ENCODE data around the gene ACTL6B. TPM values are rescaled to one million over a fixed set of nuclear protein-coding genes. Genes with fewer than 3 reads are reported as not detected.

Gene ACTL6B
- total and polyA plus RNA-seq, 9 of the 15 experiments (the other 6 are each of a cell fraction or from before 2014, with no cell fraction given): not detected

DNA sequence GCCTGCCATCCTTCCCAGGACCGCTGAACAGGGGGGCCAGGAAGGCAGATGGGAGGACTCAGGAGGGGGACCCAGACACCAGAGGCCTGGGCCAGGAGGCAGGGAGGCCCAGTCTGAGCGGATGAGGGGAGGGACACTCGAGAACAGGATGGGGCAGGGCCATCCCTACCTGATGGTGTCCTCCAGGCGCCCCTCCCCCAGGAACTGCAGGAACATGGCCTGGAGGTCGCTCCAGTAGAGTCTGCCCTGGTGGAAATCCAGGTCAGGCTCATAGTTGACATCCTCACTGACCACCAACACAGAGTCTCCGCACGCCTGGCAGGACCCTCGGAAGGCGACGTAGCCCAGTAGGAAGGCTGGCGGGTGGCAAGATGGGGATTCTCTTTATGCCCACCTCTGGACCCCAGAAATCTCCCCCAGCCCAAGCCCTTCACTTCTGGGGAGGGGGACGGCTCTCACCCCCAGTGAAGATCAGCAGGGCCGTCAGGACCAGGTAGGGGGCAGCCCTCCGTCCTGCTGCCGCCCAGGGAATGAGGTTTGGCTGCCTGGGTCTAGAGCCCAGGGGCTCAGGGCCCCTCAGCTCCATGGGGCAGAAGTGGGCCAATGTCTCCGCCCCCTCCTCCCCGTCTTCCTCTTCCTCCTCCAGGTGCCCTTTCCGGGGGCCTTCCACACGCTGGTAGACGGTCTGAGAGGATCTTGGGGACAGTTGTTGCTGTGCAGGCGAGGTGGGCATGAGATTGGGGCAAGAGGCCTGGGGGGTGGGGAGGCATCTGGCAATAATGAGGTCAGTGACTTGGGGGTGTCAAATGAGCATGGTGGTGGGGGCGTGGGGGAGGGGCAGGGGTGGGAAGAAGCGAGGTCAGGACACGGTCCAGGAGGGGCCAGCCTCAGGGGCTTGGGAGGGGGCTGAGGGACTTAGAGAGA, 15.5 kb downstream of the ACTL6B start (continued):
- TF ChIP-seq, protein P1, sequence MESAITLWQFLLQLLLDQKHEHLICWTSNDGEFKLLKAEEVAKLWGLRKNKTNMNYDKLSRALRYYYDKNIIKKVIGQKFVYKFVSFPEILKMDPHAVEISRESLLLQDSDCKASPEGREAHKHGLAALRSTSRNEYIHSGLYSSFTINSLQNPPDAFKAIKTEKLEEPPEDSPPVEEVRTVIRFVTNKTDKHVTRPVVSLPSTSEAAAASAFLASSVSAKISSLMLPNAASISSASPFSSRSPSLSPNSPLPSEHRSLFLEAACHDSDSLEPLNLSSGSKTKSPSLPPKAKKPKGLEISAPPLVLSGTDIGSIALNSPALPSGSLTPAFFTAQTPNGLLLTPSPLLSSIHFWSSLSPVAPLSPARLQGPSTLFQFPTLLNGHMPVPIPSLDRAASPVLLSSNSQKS (CRISPR knock-in tag; IDR thresholded peaks at IDR 0.05): no peak
- TF ChIP-seq HMG20A (CRISPR knock-in tag; conservative IDR thresholded peaks at IDR 0.05): no peak
- no peak for TF ChIP-seq ZNF175 (CRISPR knock-in tag; IDR thresholded peaks at IDR 0.05; ENCODE audit: low read depth)
- no peak for TF ChIP-seq FOXA3 (CRISPR knock-in tag; conservative IDR thresholded peaks at IDR 0.05 in 1 of 2, IDR thresholded peaks at IDR 0.05 in 1 of 2)
- TF ChIP-seq ZNF77 (CRISPR knock-in tag; IDR thresholded peaks at IDR 0.05): no peak
- no peak for TF ChIP-seq MED1 (CRISPR knock-in tag; IDR thresholded peaks at IDR 0.05; ENCODE audit: borderline replicate concordance)
- TF ChIP-seq NR3C1 (CRISPR knock-in tag; IDR thresholded peaks at IDR 0.05): no peak
- TF ChIP-seq, protein P2, sequence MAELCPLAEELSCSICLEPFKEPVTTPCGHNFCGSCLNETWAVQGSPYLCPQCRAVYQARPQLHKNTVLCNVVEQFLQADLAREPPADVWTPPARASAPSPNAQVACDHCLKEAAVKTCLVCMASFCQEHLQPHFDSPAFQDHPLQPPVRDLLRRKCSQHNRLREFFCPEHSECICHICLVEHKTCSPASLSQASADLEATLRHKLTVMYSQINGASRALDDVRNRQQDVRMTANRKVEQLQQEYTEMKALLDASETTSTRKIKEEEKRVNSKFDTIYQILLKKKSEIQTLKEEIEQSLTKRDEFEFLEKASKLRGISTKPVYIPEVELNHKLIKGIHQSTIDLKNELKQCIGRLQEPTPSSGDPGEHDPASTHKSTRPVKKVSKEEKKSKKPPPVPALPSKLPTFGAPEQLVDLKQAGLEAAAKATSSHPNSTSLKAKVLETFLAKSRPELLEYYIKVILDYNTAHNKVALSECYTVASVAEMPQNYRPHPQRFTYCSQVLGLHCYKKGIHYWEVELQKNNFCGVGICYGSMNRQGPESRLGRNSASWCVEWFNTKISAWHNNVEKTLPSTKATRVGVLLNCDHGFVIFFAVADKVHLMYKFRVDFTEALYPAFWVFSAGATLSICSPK (IDR thresholded peaks at IDR 0.05; ENCODE audit: borderline replicate concordance): no peak
- TF ChIP-seq LCOR (CRISPR knock-in tag; IDR thresholded peaks at IDR 0.05): no peak
- no peak for TF ChIP-seq ASH1L (IDR thresholded peaks at IDR 0.05; ENCODE audit: borderline replicate concordance, low read depth, partially characterized antibody)
- no peak for TF ChIP-seq ESRRA (IDR thresholded peaks at IDR 0.05; ENCODE audit: borderline replicate concordance, low read depth)
- no peak; a peak in 1 of 4 replicates for TF ChIP-seq KDM1A (IDR thresholded peaks at IDR 0.05)
- TF ChIP-seq NONO (IDR thresholded peaks at IDR 0.05; ENCODE audit: low read depth in 2 of 2, low read length in 1 of 2): no peak
- no peak for TF ChIP-seq CBX5 (IDR thresholded peaks at IDR 0.05; ENCODE audit: borderline replicate concordance, low read depth)
- TF ChIP-seq ZNF140 (CRISPR knock-in tag; IDR thresholded peaks at IDR 0.05): no peak
- TF ChIP-seq SUPT5H (IDR thresholded peaks at IDR 0.05): peak; percentile 41; the same call in 1 of the 2 replicates
- TF ChIP-seq, protein P3, sequence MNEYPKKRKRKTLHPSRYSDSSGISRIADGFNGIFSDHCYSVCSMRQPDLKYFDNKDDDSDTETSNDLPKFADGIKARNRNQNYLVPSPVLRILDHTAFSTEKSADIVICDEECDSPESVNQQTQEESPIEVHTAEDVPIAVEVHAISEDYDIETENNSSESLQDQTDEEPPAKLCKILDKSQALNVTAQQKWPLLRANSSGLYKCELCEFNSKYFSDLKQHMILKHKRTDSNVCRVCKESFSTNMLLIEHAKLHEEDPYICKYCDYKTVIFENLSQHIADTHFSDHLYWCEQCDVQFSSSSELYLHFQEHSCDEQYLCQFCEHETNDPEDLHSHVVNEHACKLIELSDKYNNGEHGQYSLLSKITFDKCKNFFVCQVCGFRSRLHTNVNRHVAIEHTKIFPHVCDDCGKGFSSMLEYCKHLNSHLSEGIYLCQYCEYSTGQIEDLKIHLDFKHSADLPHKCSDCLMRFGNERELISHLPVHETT (CRISPR knock-in tag; conservative IDR thresholded peaks at IDR 0.05 in 1 of 2, IDR thresholded peaks at IDR 0.05 in 1 of 2): peak in 1 of 2 experiments; percentile 1; a peak in 1 of 4 replicates
- no peak for TF ChIP-seq FOS (IDR thresholded peaks at IDR 0.05; ENCODE audit: extremely low read depth, insufficient read length)
- no peak for TF ChIP-seq JUNB (CRISPR knock-in tag; conservative IDR thresholded peaks at IDR 0.05)
- TF ChIP-seq, protein P4, sequence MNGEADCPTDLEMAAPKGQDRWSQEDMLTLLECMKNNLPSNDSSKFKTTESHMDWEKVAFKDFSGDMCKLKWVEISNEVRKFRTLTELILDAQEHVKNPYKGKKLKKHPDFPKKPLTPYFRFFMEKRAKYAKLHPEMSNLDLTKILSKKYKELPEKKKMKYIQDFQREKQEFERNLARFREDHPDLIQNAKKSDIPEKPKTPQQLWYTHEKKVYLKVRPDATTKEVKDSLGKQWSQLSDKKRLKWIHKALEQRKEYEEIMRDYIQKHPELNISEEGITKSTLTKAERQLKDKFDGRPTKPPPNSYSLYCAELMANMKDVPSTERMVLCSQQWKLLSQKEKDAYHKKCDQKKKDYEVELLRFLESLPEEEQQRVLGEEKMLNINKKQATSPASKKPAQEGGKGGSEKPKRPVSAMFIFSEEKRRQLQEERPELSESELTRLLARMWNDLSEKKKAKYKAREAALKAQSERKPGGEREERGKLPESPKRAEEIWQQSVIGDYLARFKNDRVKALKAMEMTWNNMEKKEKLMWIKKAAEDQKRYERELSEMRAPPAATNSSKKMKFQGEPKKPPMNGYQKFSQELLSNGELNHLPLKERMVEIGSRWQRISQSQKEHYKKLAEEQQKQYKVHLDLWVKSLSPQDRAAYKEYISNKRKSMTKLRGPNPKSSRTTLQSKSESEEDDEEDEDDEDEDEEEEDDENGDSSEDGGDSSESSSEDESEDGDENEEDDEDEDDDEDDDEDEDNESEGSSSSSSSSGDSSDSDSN (IDR thresholded peaks at IDR 0.05; ENCODE audit: borderline replicate concordance in 1 of 2, low read depth in 2 of 2, low read length in 2 of 2): no peak

Measured in K562 (cell line).